ENCODE measurements around the gene SFMBT1. TPM values are rescaled to one million over a fixed set of nuclear protein-coding genes. Genes with fewer than 3 reads are reported as not detected.
"Not testable (repeated sequence)": the region's sequence is repeated elsewhere in the genome, so short reads cannot be mapped to it uniquely, and the experiment has no call there.

Gene SFMBT1
- total and polyA plus RNA-seq, 12 donors, result 3.1 to 19.1 (median 16.3) TPM

GRCh38 chr3:53038679-53039375 is 7.0 kb downstream of the SFMBT1 start:
- Histone ChIP-seq H3K36me3 (no peaks in the 10 kb centered on the region), H3K27me3 (no peaks in the 10 kb centered on the region), H3K4me3 (no peak overlapping the region), H3K9me3 (no peaks in the 10 kb centered on the region), H3K4me1 (peaks cover 0 to 36% (median 23%) of the 10 kb centered on the region in 9 donors), H3K27ac (no peak overlapping the region)
- 89 to 93% methylated on average over 5 of the region's 5 CpGs for WGBS, 2 donors
- TF ChIP-seq CTCF (IDR thresholded peaks at IDR 0.05), result no peak
- ATAC-seq (no peak), DNase-seq (no peak)
- intact Hi-C loops (cut with DNase I), result no loop called here

GRCh38 chr3:53035825-53036619 is 9.9 kb downstream of the SFMBT1 start:
- H3K27me3 ChIP-seq, result no peaks in the 10 kb centered on the region
- peaks cover 0 to 25% (median 17%) of the 10 kb centered on the region in 9 donors for H3K4me1 ChIP-seq
- H3K27ac ChIP-seq, result no peak overlapping the region
- 82 to 86% methylated on average over 11 of the region's 11 CpGs for WGBS, 2 donors
- no peaks in the 10 kb centered on the region for H3K36me3 ChIP-seq
- no peak for TF ChIP-seq CTCF (IDR thresholded peaks at IDR 0.05)
- intact Hi-C loops (cut with DNase I), result no loop called here
- DNase-seq (no peak), ATAC-seq (peak in 1 of 8 donors; percentile 49)
- no peaks in the 10 kb centered on the region for H3K9me3 ChIP-seq
- no peak overlapping the region for H3K4me3 ChIP-seq

GRCh38 chr3:53035018-53035417 is 10.9 kb downstream of the SFMBT1 start:
- H3K4me1 ChIP-seq, result peaks cover 0 to 19% (median 10%) of the 10 kb centered on the region in 9 donors
- 98 to 99% methylated on average over 4 to 5 of the region's 5 CpGs for WGBS, 2 donors
- H3K36me3 ChIP-seq; H3K4me3 ChIP-seq; H3K9me3 ChIP-seq; ATAC-seq; H3K27ac ChIP-seq; H3K27me3 ChIP-seq; intact Hi-C loops (cut with DNase I); DNase-seq: not testable (repeated sequence)

GRCh38 chr3:53034411-53034810 is 11.5 kb downstream of the SFMBT1 start:
- H3K27ac ChIP-seq; DNase-seq; H3K27me3 ChIP-seq; H3K36me3 ChIP-seq; H3K9me3 ChIP-seq; intact Hi-C loops (cut with DNase I); ATAC-seq; H3K4me3 ChIP-seq: not testable (repeated sequence)
- peaks cover 0 to 17% (median 6%) of the 10 kb centered on the region in 9 donors for H3K4me1 ChIP-seq
- 97 to 98% methylated on average over 10 of the region's 10 CpGs for WGBS, 2 donors

GRCh38 chr3:53032609-53033008 is 13.3 kb downstream of the SFMBT1 start:
- DNase-seq, result no peak
- Histone ChIP-seq H3K27me3 (no peaks in the 10 kb centered on the region), H3K9me3 (no peaks in the 10 kb centered on the region), H3K4me3 (no peak overlapping the region), H3K27ac (no peak overlapping the region), H3K4me1 (peaks cover 0 to 18% (median 8%) of the 10 kb centered on the region in 9 donors), H3K36me3 (no peaks in the 10 kb centered on the region)
- no peak for ATAC-seq
- intact Hi-C loops (cut with DNase I), result no loop called here
- TF ChIP-seq CTCF (IDR thresholded peaks at IDR 0.05), result no peak

Data from heart right ventricle (tissue), 16 donors.